ENCODE results near the gene ZNF598. TPM values are rescaled to one million over a fixed set of nuclear protein-coding genes. Genes with fewer than 3 reads are reported as not detected.

Gene ZNF598
- total RNA-seq, 1 donor from 2014 or later, result 48.8 TPM

- no peak for TF ChIP-seq CTCF (conservative IDR thresholded peaks at IDR 0.05; ENCODE audit: low read depth, low read length)
- no peak for DNase-seq (ENCODE audit: low read depth)
- peak overlapping the region; percentile 77 for H3K4me3 ChIP-seq (ENCODE audit: low read depth, low read length)
These were observed 26.6 kb downstream of the ZNF598 start for GRCh38 chr16:1982991-1983543.

- no peak for DNase-seq (ENCODE audit: low read depth)
- no peak for TF ChIP-seq CTCF (conservative IDR thresholded peaks at IDR 0.05; ENCODE audit: low read depth, low read length)
- H3K4me3 ChIP-seq (ENCODE audit: low read depth, low read length), result no peak overlapping the region
These were observed 27.6 kb downstream of the ZNF598 start for GRCh38 chr16:1982013-1982433.

- no peak for DNase-seq (ENCODE audit: low read depth)
- H3K4me3 ChIP-seq (ENCODE audit: low read depth, low read length), result no peak within 1 kb of the TSS
- no peak for TF ChIP-seq CTCF (conservative IDR thresholded peaks at IDR 0.05; ENCODE audit: low read depth, low read length)
These were observed 28.2 kb downstream of the ZNF598 start, which contains the start of gene NOXO1 for GRCh38 chr16:1981398-1981836. TSS of gene NOXO1 (minus strand) at chr16:1981469. CDS start at chr16:1981179, 290 bp downstream.

DNA sequence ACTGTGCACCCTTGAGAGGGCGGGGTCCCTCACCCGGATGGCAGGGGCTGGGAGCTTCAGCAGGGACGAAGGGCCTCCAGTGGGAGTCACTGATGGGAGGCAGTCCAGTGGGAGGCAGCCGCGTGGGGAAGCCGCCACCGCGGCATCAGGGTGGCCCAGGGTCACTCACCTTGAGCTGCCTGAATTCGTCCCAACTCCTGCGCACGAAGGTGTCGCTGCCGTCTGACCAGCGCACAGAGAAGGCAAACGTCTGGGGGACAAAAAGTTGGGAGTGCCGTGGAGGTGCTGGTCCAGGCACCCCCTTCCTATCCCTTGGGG lies 28.9 kb downstream of the ZNF598 start:
- TF ChIP-seq CTCF (conservative IDR thresholded peaks at IDR 0.05; ENCODE audit: low read depth, low read length), result no peak
- no peak for DNase-seq (ENCODE audit: low read depth)
- H3K4me3 ChIP-seq (ENCODE audit: low read depth, low read length), result no peak overlapping the region

GRCh38 chr16:1980030-1980769 lies 29.4 kb downstream of the ZNF598 start:
- no peak for TF ChIP-seq CTCF (conservative IDR thresholded peaks at IDR 0.05; ENCODE audit: low read depth, low read length)
- no peak overlapping the region for H3K4me3 ChIP-seq (ENCODE audit: low read depth, low read length)
- no peak for DNase-seq (ENCODE audit: low read depth)

DNA sequence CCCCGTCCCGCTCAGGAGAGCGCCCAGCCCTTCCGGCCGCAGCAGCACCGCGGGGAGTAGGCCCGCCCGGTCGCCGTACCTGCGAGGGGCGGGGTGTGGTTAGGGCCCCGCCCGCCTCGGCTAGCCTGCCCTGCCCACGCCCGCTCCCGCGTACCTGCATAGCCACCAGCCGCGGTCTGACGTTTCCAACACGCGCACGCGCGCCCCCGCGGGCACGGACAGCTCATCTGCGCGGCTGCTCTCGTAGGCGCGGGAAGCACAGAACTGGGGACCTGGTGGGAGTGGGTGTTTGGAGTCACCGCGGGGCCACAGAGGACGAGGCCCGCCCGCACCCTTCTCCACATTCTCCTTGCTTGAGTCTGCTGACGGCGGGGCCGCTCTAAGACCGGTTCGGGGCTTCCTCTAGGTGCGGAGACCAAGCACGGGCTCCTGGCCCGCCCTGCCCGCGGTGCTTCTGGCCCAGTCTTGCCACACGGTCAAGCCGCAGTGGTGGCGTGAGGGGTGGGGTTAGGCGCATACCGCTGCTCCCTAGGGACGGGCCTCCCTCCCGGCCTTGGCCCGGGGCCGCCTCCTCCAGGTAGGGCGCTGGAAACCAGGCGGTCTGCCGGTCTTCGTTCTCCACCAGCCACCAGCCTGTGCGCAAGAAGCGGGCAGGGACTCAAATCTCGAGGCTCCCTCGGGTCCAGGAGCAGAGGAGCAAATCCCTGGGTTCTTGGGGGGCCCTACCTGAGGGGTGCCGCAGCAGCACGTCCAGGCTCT lies 30.2 kb downstream of the ZNF598 start:
- no peak for DNase-seq (ENCODE audit: low read depth)
- H3K4me3 ChIP-seq (ENCODE audit: low read depth, low read length), result no peak overlapping the region

More for the DNA sequence above, 30.2 kb downstream of the ZNF598 start:
- no peak for TF ChIP-seq CTCF (conservative IDR thresholded peaks at IDR 0.05; ENCODE audit: low read depth, low read length)
